Measurements from ENCODE around the gene KCNJ5. TPM values are rescaled to one million over a fixed set of nuclear protein-coding genes. Genes with fewer than 3 reads are reported as not detected.

The KCNJ5 gene
- total RNA-seq, 2 donors from 2014 or later, result 3.5 to 6.9 TPM

- no peak for DNase-seq (ENCODE audit: low spot score)
- no peak for ATAC-seq (ENCODE audit: insufficient number of reproducible peaks, low FRiP score, low read depth)
- no peaks in the 10 kb centered on the region for H3K27me3 ChIP-seq (replicated peaks; ENCODE audit: insufficient read depth)
- H3K4me3 ChIP-seq, result no peak overlapping the region
- no peak for TF ChIP-seq CTCF (IDR thresholded peaks at IDR 0.05)
- H3K27ac ChIP-seq, result no peak overlapping the region
- H3K4me1 ChIP-seq (ENCODE audit: control insufficient read depth in 1 of 2, low read depth in 2 of 2), result no peaks in the 10 kb centered on the region
- no peaks in the 10 kb centered on the region for H3K36me3 ChIP-seq
- no peaks in the 10 kb centered on the region for H3K9me3 ChIP-seq
Measured at GRCh38 chr11:128925250-128925600, 34.1 kb downstream of the KCNJ5 start.

GRCh38 chr11:128926000-128926399 lies 34.8 kb downstream of the KCNJ5 start:
- Histone ChIP-seq H3K4me3 (no peak overlapping the region), H3K36me3 (no peaks in the 10 kb centered on the region), H3K27ac (no peak overlapping the region), H3K9me3 (no peaks in the 10 kb centered on the region), H3K4me1 (ENCODE audit: control insufficient read depth in 1 of 2, low read depth in 2 of 2) (no peaks in the 10 kb centered on the region), H3K27me3 (replicated peaks; ENCODE audit: insufficient read depth) (no peaks in the 10 kb centered on the region)
- DNase-seq (ENCODE audit: low spot score) (no peak), ATAC-seq (ENCODE audit: insufficient number of reproducible peaks, low FRiP score, low read depth) (no peak)
- no peak for TF ChIP-seq CTCF (IDR thresholded peaks at IDR 0.05)

- DNase-seq (ENCODE audit: low spot score) (no peak), ATAC-seq (ENCODE audit: insufficient number of reproducible peaks, low FRiP score, low read depth) (no peak)
- H3K4me3 ChIP-seq, result no peak overlapping the region
- TF ChIP-seq CTCF (IDR thresholded peaks at IDR 0.05), result no peak
- no peak overlapping the region for H3K27ac ChIP-seq
- no peaks in the 10 kb centered on the region for H3K4me1 ChIP-seq (ENCODE audit: control insufficient read depth in 1 of 2, low read depth in 2 of 2)
- no peaks in the 10 kb centered on the region for H3K36me3 ChIP-seq
- H3K27me3 ChIP-seq (replicated peaks; ENCODE audit: insufficient read depth), result no peaks in the 10 kb centered on the region
- no peaks in the 10 kb centered on the region for H3K9me3 ChIP-seq
Measured at GRCh38 chr11:128926437-128927107, 35.4 kb downstream of the KCNJ5 start.

DNA sequence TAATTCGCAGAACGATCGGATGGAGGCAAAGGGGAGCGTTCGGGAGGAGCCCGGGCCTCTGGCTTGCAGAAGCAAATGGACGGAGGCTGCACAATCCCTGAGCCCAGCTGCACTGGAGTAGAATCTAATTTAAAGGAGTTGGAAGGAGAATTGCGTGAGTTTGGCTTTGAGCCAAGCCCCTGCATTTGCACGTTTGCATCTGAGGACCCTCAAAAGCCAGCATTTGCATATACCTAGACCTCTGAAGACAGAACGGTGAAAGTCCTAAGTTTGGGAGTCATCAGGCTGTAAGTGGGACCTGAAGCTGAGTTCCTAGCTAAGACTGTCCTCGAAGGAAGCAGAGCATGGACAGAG lies 35.9 kb downstream of the KCNJ5 start:
- H3K4me3 ChIP-seq, result no peak overlapping the region
- ATAC-seq (ENCODE audit: insufficient number of reproducible peaks, low FRiP score, low read depth), result no peak
- no peaks in the 10 kb centered on the region for H3K36me3 ChIP-seq
- no peak for TF ChIP-seq CTCF (IDR thresholded peaks at IDR 0.05)
- H3K27me3 ChIP-seq (replicated peaks; ENCODE audit: insufficient read depth), result no peaks in the 10 kb centered on the region
- H3K4me1 ChIP-seq (ENCODE audit: control insufficient read depth in 1 of 2, low read depth in 2 of 2), result no peaks in the 10 kb centered on the region
- H3K9me3 ChIP-seq, result no peaks in the 10 kb centered on the region
- no peak overlapping the region for H3K27ac ChIP-seq
- no peak for DNase-seq (ENCODE audit: low spot score)

DNA sequence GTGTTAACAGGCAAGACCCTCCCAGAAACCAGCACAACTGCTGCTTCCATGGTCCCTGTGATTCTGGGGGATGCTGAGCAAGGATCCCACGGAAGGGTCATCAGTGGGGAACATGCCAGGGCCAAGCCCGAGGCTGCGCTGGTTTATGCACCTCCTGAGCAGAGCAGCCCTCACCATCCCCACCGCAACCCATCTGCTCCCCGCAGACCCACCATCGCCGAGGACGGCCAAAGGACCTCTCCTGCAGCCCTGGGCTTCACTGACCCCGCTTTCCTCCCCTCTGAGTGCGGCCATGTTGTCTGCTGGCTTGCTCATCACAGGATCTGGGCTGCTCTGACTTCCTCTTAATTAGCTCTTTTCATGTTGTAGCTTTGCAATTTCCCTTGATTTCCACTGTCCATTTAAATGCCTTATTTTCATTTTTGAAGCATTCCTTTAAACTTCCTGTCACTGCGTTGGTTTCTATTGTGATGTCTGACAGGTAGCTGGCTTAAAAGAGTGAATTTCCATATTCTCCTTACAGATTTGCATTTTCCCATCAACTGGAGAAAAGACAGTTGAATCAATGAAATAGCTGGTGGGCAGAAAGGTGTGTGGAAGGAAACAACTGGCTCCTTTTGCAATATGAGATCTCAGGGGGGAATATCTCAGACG lies 36.7 kb downstream of the KCNJ5 start:
- Histone ChIP-seq H3K36me3 (no peaks in the 10 kb centered on the region), H3K4me1 (ENCODE audit: control insufficient read depth in 1 of 2, low read depth in 2 of 2) (no peaks in the 10 kb centered on the region), H3K4me3 (no peak overlapping the region), H3K9me3 (no peaks in the 10 kb centered on the region), H3K27me3 (replicated peaks; ENCODE audit: insufficient read depth) (no peaks in the 10 kb centered on the region), H3K27ac (no peak overlapping the region)
- no peak for TF ChIP-seq CTCF (IDR thresholded peaks at IDR 0.05)
- ATAC-seq (ENCODE audit: insufficient number of reproducible peaks, low FRiP score, low read depth), result no peak
- no peak for DNase-seq (ENCODE audit: low spot score)

All from thoracic aorta (tissue), 2 donors.